ENCODE measurements around the gene ZNF135. TPM values are rescaled to one million over a fixed set of nuclear protein-coding genes. Genes with fewer than 3 reads are reported as not detected.

Gene ZNF135
- total RNA-seq, 1 donor from 2014 or later = 14.1 TPM

DNA sequence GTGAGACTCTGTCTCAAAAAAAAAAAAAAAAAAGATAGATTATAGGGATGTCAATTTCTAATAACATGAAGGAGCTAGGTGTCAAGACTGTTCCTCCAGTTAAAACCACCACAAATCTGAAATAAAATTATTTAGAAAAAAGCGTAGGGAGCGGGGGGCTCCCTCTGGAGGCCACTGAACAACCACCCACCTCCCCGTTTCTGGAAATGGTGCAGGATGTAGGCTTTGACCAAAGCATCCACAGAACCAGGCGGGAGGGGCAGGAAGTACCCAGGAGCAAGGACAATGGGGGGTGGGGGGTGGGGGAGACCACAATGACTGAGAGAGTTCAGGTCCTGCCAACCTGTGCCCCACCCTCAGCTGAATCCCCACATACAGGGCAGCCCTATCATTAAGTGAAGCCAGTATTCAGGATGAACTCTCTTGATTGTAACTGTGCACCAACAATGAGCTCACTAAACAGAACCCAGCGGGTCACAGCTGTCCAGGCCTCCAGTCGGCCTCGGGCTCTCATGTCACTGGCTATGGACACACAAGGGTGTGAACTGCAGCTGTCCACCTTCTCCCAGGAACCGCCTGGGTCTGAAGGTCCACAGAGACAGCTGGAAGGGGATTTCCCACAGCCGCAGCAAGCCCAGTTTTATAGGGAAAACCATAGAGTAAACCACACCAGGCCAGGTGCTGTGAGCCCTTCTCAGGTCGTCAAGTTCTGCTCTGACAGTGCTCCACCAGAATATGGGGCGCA, 32.3 kb downstream of the ZNF135 start:
- no peak for DNase-seq (ENCODE audit: low spot score)

DNA sequence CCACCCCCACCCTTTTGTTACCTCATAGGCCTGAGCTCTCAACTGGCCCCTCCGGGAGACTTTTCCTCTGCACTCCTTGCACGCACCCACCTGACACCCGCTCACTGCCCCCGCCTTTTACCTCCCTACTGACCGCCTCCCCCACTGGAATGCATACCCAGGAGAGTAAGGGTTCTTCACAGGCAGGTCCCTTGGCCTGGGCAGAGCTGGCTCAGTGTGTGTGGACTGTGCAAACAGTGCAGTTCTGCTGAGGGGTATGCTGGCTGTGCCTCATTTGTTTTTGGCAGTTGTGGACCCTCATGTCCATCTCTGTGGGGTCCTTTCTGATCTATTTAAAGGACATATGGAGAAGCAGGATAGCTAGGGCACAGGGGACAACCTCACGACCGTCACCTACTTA, 34.0 kb downstream of the ZNF135 start:
- no peak for DNase-seq (ENCODE audit: low spot score)

- DNase-seq (ENCODE audit: low spot score) = no peak
Measured at GRCh38 chr19:58095328-58095727, 36.2 kb downstream of the ZNF135 start.

GRCh38 chr19:58096884-58097283, 37.8 kb downstream of the ZNF135 start:
- no peak for DNase-seq (ENCODE audit: low spot score)

- DNase-seq (ENCODE audit: low spot score) = no peak
Measured at GRCh38 chr19:58097349-58097748, 38.3 kb downstream of the ZNF135 start.

DNA sequence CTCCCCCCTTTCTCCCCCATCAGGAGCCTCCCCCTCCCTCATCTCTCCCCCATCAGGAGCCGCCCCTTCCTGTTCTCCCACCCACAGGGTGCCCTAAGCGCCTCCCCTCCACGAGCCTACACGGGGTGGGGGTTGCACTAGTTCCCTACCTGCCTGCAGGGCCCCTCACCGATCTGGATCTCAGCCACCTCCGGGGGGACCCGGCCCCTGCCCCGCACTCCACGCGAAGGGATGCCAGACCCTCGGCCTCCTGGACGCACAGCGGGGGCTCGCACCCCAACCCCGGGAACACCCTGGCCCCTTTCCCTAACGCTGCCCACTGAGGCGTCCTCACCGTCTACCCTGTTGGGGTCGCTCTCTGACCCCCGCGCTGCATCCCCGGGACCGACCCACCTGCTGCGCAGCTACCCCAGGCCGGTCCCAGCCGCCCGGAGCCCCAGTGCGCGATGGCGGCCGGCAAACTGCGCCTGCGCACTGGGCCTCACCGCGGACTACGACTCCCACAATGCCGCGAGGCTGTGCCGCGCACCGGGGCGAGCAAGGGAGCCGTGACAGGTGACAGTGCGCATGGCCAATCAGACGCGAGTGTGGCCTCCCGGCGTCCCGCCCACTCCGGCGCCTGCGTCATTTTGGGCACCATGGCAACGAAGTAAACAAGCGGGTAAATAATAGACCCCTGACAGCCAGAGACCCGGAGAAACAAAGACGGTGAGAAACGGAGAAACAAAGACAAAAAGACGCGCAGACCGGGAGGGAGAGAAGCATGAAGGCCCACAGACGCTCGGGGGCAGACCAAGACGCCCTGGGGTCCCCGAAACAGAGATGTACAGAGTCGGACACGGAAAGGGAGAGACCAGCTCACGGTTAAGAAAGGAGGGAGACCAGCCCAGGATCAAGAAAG, 38.9 kb downstream of the ZNF135 start, which contains the start of gene ZSCAN18:
Gene ZSCAN18, minus strand, starts transcription at position 451 of the 901 bp plus-strand sequence. CDS start 7,964 bp downstream, outside the sequence.
- DNase-seq (ENCODE audit: low spot score) = peak; percentile 98

DNA sequence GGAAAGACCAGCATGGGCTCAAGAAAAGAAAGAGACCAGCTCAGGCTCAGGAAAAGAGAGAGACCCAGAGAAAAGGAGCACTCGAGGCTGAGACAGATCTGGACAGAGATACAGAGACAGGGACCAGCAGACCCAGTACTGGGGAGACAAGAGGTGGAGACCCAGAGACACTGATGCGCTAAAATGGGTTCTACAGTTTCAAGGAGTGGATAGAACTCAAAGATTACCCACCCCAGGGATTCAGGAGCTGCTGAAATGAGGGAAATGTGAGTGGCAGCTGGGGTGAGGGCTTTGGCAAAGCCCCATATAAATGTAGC, 39.6 kb downstream of the ZNF135 start:
- DNase-seq (ENCODE audit: low spot score) = no peak

DNA sequence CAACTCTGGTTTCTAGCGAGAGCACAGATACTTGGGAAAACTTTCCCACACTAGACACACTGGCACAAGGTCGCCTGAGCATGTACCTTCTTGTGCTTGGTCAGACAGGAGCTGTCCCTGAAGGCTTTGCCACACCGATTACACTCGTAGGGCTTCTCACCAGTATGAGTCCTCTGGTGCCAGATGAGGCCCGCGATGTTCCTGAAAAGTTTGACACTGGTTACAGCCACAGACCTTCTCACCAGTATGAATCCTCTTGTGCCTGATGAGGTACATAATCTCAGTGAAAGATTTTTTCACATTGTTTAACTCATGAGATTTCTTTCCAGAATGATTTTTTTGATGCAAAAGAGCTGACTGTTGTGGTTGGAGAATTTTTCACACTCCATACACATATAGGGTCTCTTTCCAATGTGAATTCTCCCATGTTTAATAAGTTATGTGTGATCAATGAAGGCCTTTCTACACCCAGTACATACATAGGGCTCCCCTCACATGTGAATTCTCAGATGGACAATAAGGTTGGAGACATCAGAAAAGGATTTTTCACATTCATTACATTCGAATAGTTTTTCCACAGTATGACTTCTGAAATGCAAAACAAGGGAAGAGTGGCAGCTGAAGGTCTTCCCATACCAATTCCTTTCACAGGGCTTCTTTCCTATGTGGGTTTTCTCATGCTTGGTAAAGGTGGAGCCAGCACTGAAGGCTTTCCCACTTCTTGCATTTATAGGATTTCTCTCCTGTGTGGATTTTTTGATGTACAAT, 48.9 kb downstream of the ZNF135 start:
- DNase-seq (ENCODE audit: low spot score) = no peak

- no peak for DNase-seq (ENCODE audit: low spot score)
Measured at GRCh38 chr19:58108546-58108817, 49.4 kb downstream of the ZNF135 start.

- no peak for DNase-seq (ENCODE audit: low spot score)
Measured at GRCh38 chr19:58117841-58118575, 58.9 kb downstream of the ZNF135 start.

DNA sequence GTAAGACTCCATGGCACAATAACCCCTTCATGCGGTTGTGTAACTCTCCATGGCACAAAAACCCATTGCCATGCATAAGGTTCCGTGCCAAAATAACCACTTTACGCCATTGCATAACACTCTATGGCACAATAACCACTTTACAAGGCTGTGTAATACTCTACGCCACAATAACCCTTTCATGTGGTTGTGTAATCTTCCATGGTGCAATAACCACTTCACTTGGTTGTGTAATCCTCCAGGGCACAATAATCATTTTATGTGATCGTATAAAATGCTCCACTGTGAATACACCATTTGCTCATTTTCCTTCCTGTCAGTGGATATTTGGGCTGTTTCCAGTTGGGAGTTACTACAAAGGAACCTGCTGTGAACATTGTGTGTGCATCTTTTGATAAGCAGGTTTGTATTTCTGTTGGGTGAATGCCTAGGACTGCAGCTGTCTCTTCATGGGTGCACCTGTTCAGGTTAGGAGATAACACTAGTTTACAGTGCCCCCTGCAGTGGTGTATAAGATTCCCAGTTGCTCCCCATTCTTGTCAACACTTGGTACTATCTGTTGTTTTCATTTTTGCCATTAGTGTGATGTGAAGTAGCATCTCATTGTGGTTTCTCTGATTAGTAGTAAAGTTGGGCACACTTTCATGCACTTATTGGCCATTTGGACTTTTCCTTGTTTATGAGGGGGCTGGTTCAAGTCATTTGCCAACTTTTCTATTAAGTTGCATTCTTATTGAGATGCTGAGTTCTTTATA, 60.1 kb downstream of the ZNF135 start:
- no peak for DNase-seq (ENCODE audit: low spot score)

Other genes starting within 250 kb of the ZNF135 start
- gene ZNF552, start 244.4 kb upstream of the ZNF135 start, total RNA-seq = 67.1 TPM
- 38.3 TPM for gene ZNF587B, start 229.0 kb upstream of the ZNF135 start, total RNA-seq
- gene ZNF587, start 209.4 kb upstream of the ZNF135 start, total RNA-seq = 60.2 TPM
- 51.7 TPM for gene ZNF814, start 170.2 kb upstream of the ZNF135 start, total RNA-seq
- 27.1 TPM for gene ZNF417, start 142.7 kb upstream of the ZNF135 start, total RNA-seq
- 12.1 TPM for gene ZNF418, start 123.9 kb upstream of the ZNF135 start, total RNA-seq
- 10.6 TPM for gene ZNF256, start 111.6 kb upstream of the ZNF135 start, total RNA-seq
- gene C19orf18, start 84.7 kb upstream of the ZNF135 start, total RNA-seq = 2.2 TPM
- 28.1 TPM for gene ZNF606, start 56.5 kb upstream of the ZNF135 start, total RNA-seq
- gene ZSCAN1, start 25.3 kb upstream of the ZNF135 start, total RNA-seq = 2.3 TPM
- gene ZSCAN18, start 38.9 kb downstream of the ZNF135 start, total RNA-seq = 109 TPM
- 14.8 TPM for gene ZNF329, start 91.5 kb downstream of the ZNF135 start, total RNA-seq
- gene ZNF274, start 123.8 kb downstream of the ZNF135 start, total RNA-seq = 29.7 TPM
- 46.4 TPM for gene ZNF544, start 169.6 kb downstream of the ZNF135 start, total RNA-seq
- gene ZNF8, start 219.7 kb downstream of the ZNF135 start, total RNA-seq = 8.6 TPM
- gene ERVK3-1, start 246.1 kb downstream of the ZNF135 start, total RNA-seq = 38.8 TPM

Data from ureter (tissue), 1 donor.